Loucy (cell line): ENCODE data around the gene FGF13.
A peak's percentile ranks its signal among the peaks of the same experiment; 100 is the strongest.

Experiments used
- H2AFZ ChIP-seq: fragments of 200-600 bp; sonication (generic); 2 replicates; pipeline ENCODE4 v1.6.0; 2016; ENCODE audit warnings: antibody characterized with exemption, mild to moderate bottlenecking, low read length, moderate library complexity
- H3F3A ChIP-seq: fragments of 200-600 bp; 2 replicates; pipeline ENCODE4 v1.6.0; 2016; ENCODE audit warnings: antibody characterized with exemption, low read depth, mild to moderate bottlenecking
- H3K27me3 ChIP-seq: fragments of 200-600 bp; sonication (generic); 2 replicates; pipeline ENCODE4 v1.6.1; 2014; ENCODE audit warnings: low read length, mild to moderate bottlenecking; ENCODE audit not compliant: insufficient read depth, poor library complexity, severe bottlenecking
- H3K36me3 ChIP-seq: fragments of 200-600 bp; sonication (generic); 2 replicates; pipeline ENCODE4 v1.6.1; 2016; ENCODE audit warnings: low read length; ENCODE audit not compliant: insufficient read depth
- H3K4me1 ChIP-seq: fragments of 200-600 bp; sonication (generic); 2 replicates; pipeline ENCODE4 v1.5.1; 2014; ENCODE audit warnings: low read length, mild to moderate bottlenecking; ENCODE audit not compliant: insufficient read depth, poor library complexity, severe bottlenecking
- H3K4me2 ChIP-seq: fragments of 200-600 bp; sonication (generic); 2 replicates; pipeline ENCODE4 v1.6.0; 2014; ENCODE audit warnings: antibody characterized with exemption, low read length, low read depth, mild to moderate bottlenecking; ENCODE audit not compliant: poor library complexity, severe bottlenecking
- H3K4me3 ChIP-seq: fragments of 200-600 bp; sonication (generic); 2 replicates; pipeline ENCODE4 v1.5.1; 2014; ENCODE audit warnings: low read length, mild to moderate bottlenecking, mixed read lengths; ENCODE audit not compliant: poor library complexity, severe bottlenecking
- H3K79me2 ChIP-seq: fragments of 200-600 bp; sonication (generic); 2 replicates; pipeline ENCODE4 v1.6.1; 2014; ENCODE audit warnings: low read length; ENCODE audit not compliant: insufficient read depth
- H3K9ac ChIP-seq: fragments of 200-600 bp; sonication (generic); 2 replicates; pipeline ENCODE4 v1.6.0; 2014; ENCODE audit warnings: mild to moderate bottlenecking, low read depth, low read length, moderate library complexity; ENCODE audit not compliant: poor library complexity, severe bottlenecking
- H3K9me2 ChIP-seq: fragments of 200-600 bp; sonication (generic); replicated peaks from 2 replicates; pipeline ENCODE4 v1.6.1; 2016; ENCODE audit warnings: low read depth, low read length, mixed read lengths
- H3K9me3 ChIP-seq: fragments of 200-600 bp; sonication (generic); 2 replicates; pipeline ENCODE4 v1.6.1; 2014; ENCODE audit warnings: mild to moderate bottlenecking, antibody characterized with exemption, low read length, low read depth; ENCODE audit not compliant: insufficient read depth
- H4K20me1 ChIP-seq: fragments of 200-600 bp; sonication (generic); 2 replicates; pipeline ENCODE4 v1.6.0; 2014; ENCODE audit warnings: antibody characterized with exemption, low read length, mild to moderate bottlenecking; ENCODE audit not compliant: insufficient read depth, poor library complexity, severe bottlenecking
- EZH2phosphoT487 ChIP-seq: fragments of 200-600 bp; IDR thresholded peaks from 2 replicates; pipeline ENCODE4 v1.6.1; 2018; ENCODE audit warnings: antibody characterized with exemption, mild to moderate bottlenecking, moderate library complexity, borderline replicate concordance
- TF ChIP-seq, protein P1 (sequence below): fragments of 200-600 bp; sonication (generic); conservative IDR thresholded peaks from 2 replicates; pipeline ENCODE4 v1.5.1; 2014; ENCODE audit warnings: mild to moderate bottlenecking, antibody characterized with exemption, low read length

Gene FGF13

DNA sequence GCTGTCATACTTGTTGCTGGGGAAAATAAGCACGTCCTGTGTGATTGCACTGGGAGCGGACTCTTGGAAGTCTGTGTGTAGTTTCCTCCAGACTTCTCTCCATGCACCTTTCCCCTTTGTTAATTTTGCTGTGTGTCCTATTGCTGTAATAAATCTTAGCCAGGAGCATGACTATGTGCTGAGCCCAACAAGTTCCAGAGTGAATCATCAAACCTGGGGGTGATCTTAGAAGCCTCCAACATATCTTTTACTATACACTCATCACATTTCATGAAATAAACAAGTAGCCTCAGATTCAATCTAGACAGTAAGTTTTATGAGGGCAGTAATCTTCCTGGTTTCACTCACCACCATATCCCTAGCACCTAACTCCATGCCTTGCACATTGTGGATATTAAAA lies 43.3 kb upstream of the FGF13 start:
- no peaks in the 10 kb centered on the region for H3K27me3 ChIP-seq
- TF ChIP-seq, protein P1, sequence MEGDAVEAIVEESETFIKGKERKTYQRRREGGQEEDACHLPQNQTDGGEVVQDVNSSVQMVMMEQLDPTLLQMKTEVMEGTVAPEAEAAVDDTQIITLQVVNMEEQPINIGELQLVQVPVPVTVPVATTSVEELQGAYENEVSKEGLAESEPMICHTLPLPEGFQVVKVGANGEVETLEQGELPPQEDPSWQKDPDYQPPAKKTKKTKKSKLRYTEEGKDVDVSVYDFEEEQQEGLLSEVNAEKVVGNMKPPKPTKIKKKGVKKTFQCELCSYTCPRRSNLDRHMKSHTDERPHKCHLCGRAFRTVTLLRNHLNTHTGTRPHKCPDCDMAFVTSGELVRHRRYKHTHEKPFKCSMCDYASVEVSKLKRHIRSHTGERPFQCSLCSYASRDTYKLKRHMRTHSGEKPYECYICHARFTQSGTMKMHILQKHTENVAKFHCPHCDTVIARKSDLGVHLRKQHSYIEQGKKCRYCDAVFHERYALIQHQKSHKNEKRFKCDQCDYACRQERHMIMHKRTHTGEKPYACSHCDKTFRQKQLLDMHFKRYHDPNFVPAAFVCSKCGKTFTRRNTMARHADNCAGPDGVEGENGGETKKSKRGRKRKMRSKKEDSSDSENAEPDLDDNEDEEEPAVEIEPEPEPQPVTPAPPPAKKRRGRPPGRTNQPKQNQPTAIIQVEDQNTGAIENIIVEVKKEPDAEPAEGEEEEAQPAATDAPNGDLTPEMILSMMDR: no peak
- TF ChIP-seq EZH2phosphoT487: no peak

DNA sequence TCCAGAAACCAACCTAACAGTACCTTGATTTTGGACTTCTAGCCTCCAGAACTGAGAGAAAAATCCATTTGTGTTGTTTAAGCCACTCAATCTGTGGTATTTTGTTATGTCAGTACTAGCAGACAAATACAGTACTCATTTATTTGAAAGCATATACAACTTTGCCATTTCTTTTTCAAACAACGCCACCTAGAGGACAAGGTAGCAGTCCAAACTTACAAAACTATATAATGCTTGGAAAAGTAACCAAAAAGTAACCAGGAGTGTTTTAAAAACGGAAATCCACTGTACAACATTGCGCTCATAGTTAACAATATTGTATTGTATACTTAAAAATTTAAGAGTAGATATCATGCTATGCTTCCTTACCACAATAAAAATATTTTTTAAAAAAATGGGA lies 37.0 kb upstream of the FGF13 start:
- Histone ChIP-seq H3K9me2 (no peaks in the 10 kb centered on the region), H4K20me1 (no peaks in the 10 kb centered on the region), H3K36me3 (no peaks in the 10 kb centered on the region), H3K4me1 (no peaks in the 10 kb centered on the region), H3K4me3 (no peak overlapping the region), H3K9me3 (no peaks in the 10 kb centered on the region), H3K79me2 (no peaks in the 10 kb centered on the region), H2AFZ (no peak overlapping the region), H3K4me2 (no peak overlapping the region), H3K27me3 (no peaks in the 10 kb centered on the region), H3K9ac (no peak overlapping the region), H3F3A (no peaks in the 10 kb centered on the region)
- TF ChIP-seq, protein P1: peak; percentile 57
- no peak for TF ChIP-seq EZH2phosphoT487

More for the DNA sequence above, 43.3 kb upstream of the FGF13 start:
- H3F3A ChIP-seq: no peaks in the 10 kb centered on the region
- H2AFZ ChIP-seq: no peak overlapping the region
- no peak overlapping the region for H3K4me3 ChIP-seq
- no peaks in the 10 kb centered on the region for H3K79me2 ChIP-seq
- no peak overlapping the region for H3K4me2 ChIP-seq
- no peaks in the 10 kb centered on the region for H3K36me3 ChIP-seq
- no peaks in the 10 kb centered on the region for H4K20me1 ChIP-seq
- no peaks in the 10 kb centered on the region for H3K9me3 ChIP-seq
- no peak overlapping the region for H3K9ac ChIP-seq
- no peaks in the 10 kb centered on the region for H3K9me2 ChIP-seq
- H3K4me1 ChIP-seq: no peaks in the 10 kb centered on the region

GRCh38 chrX:138745196-138745595 lies 33.7 kb upstream of the FGF13 start:
- Histone ChIP-seq H3K9me3 (no peaks in the 10 kb centered on the region), H3F3A (no peaks in the 10 kb centered on the region), H3K36me3 (no peaks in the 10 kb centered on the region), H4K20me1 (no peaks in the 10 kb centered on the region), H3K9me2 (no peaks in the 10 kb centered on the region), H3K4me3 (no peak overlapping the region), H3K79me2 (no peaks in the 10 kb centered on the region), H3K9ac (no peak overlapping the region), H3K27me3 (no peaks in the 10 kb centered on the region), H2AFZ (no peak overlapping the region), H3K4me2 (no peak overlapping the region), H3K4me1 (no peaks in the 10 kb centered on the region)
- TF ChIP-seq, protein P1: peak; percentile 59
- TF ChIP-seq EZH2phosphoT487: no peak
